SK-N-MC (cell line): ENCODE results near the gene RBP2.

Source experiments
- EZH2 ChIP-seq: fragments of 200-600 bp; sonication (generic); IDR thresholded peaks from one replicate; pipeline ENCODE4 v1.6.1; 2017; ENCODE audit warnings: antibody characterized with exemption
- FOXP2 ChIP-seq: optimal IDR thresholded peaks from 2 replicates; pipeline ENCODE3; 2011; ENCODE audit warnings: mild to moderate bottlenecking, moderate library complexity; ENCODE audit not compliant: insufficient read depth; ENCODE audit errors: extremely low read length, control extremely low read depth
- POLR2AphosphoS5 ChIP-seq: IDR thresholded peaks from 2 replicates; pipeline ENCODE4 v1.6.1; 2012; ENCODE audit warnings: mild to moderate bottlenecking, low read depth, low read length, borderline replicate concordance

- no peak for TF ChIP-seq POLR2AphosphoS5
- TF ChIP-seq EZH2: no peak
- TF ChIP-seq FOXP2: no peak
Measured at GRCh38 chr3:139523166-139523565, 46.9 kb upstream of the RBP2 start.
